OCI-LY1 (cell line): Measurements from ENCODE around the gene ACY1.

Source experiments
- CTCF ChIP-seq: fragments of 200-600 bp; sonication (generic), shearing (Covaris generic); IDR thresholded peaks from 2 replicates; pipeline ENCODE4 v1.5.1; 2017; ENCODE audit warnings: mild to moderate bottlenecking, antibody characterized with exemption, low read length, moderate library complexity, mixed read lengths
- EZH2 ChIP-seq: fragments of 200-600 bp; sonication (generic), shearing (Covaris generic); IDR thresholded peaks from 2 replicates; pipeline ENCODE4 v1.8.0; 2017; ENCODE audit warnings: borderline replicate concordance, mixed run types, mild to moderate bottlenecking, antibody characterized with exemption, low read length, moderate library complexity, mixed read lengths

DNA sequence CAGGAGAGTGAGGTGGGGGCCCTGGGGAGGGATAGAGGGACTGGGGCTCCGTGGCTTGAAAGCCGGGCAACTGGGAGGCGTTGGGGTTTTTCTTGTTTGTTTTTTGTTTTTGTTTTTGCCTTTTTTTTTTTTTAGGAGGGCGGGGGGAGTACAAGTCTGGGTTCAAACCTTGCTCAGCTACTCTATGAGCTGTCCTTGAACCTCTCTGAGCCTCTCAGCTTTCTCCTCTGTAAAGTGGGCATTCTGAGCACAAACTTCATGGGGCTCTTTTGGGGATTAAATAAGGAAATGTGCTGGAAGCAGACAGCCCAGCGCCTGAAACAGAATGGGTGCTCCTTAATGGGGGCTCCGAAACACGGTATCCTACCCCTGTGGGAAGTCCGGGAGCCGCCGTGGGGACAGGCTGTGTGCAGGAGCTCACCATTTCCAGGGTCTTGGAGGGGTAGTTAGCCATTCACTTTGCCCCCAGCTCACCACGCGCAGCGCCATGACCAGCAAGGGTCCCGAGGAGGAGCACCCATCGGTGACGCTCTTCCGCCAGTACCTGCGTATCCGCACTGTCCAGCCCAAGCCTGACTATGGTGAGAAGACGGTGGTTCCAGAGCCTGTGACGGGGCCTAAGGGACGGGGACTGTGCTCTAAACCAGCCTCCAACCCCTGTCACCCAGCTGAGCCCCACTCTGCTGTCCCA is 388 bp downstream of the ACY1 start:
- TF ChIP-seq CTCF (no peak), EZH2 (no peak)
